ENCODE measurements around the gene DHX16. TPM values are rescaled to one million over a fixed set of nuclear protein-coding genes. Genes with fewer than 3 reads are reported as not detected.
A peak's percentile ranks its signal among the peaks of the same experiment; 100 is the strongest.
"Not testable (repeated sequence)": the region's sequence is repeated elsewhere in the genome, so short reads cannot be mapped to it uniquely, and the experiment has no call there.

Gene DHX16
- total RNA-seq (2021; ENCODE audit: unreplicated experiment) (44.5 TPM), Bru-seq, nascent RNA (percentile 74 among the genes with signal in this experiment), BruChase-seq, experiment 1, labeled RNA remaining after a 2-hour chase (percentile 83 among the genes with signal in this experiment), BruChase-seq, experiment 2, labeled RNA remaining after a 6-hour chase (percentile 90 among the genes with signal in this experiment)
- polyA plus RNA-seq (2012; ENCODE audit: insufficient read length): 56.6 TPM
- long read RNA-seq, transcript DHX16-202 (20 exons, 3,445 nt): major isoform, 37 of 88 reads
- long read RNA-seq, partial matches to known transcripts: 34 of 88 reads
- long read RNA-seq, other reads (novel, unspliced or antisense): 17 of 88 reads

DNA sequence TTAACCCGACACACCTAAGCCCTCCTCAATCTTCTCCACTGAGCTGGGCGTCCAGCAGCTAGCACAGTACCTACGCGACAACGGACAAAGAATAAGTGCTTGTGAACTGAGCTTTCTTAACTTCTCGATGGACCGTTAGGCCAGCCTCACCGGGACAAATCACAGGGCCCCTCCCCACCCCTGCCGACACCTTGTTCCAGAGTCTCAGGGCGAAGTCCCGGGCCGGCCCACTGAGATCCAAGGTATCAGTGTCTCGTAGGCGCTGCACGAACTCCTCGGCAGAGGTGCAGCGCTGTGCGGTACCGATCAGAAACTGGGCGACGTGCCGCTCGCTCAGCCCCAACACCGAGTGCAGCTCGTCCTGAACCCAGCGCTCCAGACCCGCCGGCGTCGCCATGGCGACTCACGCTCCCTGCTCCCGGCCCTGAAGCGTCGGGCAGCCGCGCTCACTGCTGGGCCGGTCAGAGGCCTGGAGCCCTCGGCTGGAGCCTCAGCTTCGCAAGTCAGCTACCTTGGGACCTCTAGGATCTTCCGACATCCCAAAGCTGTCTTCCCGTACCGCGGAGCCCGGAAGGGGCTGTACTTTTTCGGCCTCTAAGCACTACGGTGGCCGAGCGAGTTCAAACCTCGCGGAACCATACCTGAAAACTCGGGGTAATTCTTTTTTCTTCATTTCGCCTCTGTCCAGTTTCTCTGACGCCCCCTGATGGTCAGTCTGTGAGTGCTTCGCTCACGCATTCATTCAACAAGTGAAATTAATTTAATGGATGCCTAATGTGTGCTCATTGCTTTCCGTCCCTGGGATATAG is at the start of gene DHX16:
Gene DHX16, minus strand, starts transcription at position 562 of the 809 bp plus-strand sequence. Its CDS starts 165 bp downstream, at position 397.
- TF ChIP-seq TCF7L2 (IDR thresholded peaks at IDR 0.05; ENCODE audit: low read depth, low read length) (no peak), REST (IDR thresholded peaks at IDR 0.05; ENCODE audit: insufficient read depth in 1 of 2, low read depth in 2 of 2, low read length in 1 of 2) (0 out of 4 replicates have a peak, but pooled peaks of 1 of the 2 experiments have one; percentile 17), SIN3A (IDR thresholded peaks at IDR 0.05; ENCODE audit: borderline replicate concordance, insufficient read depth, low read depth, low read length) (peak; percentile 85), POLR2AphosphoS5 (IDR thresholded peaks at IDR 0.05; ENCODE audit: low read depth, low read length) (peak; percentile 82)
- TF ChIP-seq, protein P1, sequence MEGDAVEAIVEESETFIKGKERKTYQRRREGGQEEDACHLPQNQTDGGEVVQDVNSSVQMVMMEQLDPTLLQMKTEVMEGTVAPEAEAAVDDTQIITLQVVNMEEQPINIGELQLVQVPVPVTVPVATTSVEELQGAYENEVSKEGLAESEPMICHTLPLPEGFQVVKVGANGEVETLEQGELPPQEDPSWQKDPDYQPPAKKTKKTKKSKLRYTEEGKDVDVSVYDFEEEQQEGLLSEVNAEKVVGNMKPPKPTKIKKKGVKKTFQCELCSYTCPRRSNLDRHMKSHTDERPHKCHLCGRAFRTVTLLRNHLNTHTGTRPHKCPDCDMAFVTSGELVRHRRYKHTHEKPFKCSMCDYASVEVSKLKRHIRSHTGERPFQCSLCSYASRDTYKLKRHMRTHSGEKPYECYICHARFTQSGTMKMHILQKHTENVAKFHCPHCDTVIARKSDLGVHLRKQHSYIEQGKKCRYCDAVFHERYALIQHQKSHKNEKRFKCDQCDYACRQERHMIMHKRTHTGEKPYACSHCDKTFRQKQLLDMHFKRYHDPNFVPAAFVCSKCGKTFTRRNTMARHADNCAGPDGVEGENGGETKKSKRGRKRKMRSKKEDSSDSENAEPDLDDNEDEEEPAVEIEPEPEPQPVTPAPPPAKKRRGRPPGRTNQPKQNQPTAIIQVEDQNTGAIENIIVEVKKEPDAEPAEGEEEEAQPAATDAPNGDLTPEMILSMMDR (IDR thresholded peaks at IDR 0.05): peak; percentile 94
- H3K4me3 ChIP-seq (ENCODE audit: low read depth in 2 of 2, low read length in 2 of 2): peak within 1 kb of the TSS; percentile 85 to 99
- ChIA-PET CTCF (interaction anchor here (0.6 to 1.5 kb wide), 3 partner anchors 53 to 160 kb away, joined by 3 to 4 read pairs (median 4); no protein-coding TSS in a partner anchor), POLR2A (interaction anchor here (0.6 to 1.0 kb wide), 3 partner anchors 19 to 57 kb away, joined by 3 to 4 read pairs (median 4); no protein-coding TSS in a partner anchor)
- H3K4me1 ChIP-seq (ENCODE audit: control insufficient read depth, insufficient read depth, low read length): no peaks in the 10 kb centered on the region
- no TSS peak for BruUV-seq (replicated peaks)
- peaks cover 5% of the 10 kb centered on the region; the same call in 1 of the 2 replicates for H3K36me3 ChIP-seq (ENCODE audit: control insufficient read depth, insufficient read depth, low read length)
- in situ Hi-C loops (cut with HindIII; ENCODE audit: low pct_unique_long_range_greater_than_20kb, low sequenced_read_pairs): no loop called here
- H3K27me3 ChIP-seq (ENCODE audit: control insufficient read depth, insufficient read depth, low read length): no peaks in the 10 kb centered on the region
- no peaks in the 10 kb centered on the region for H3K9me3 ChIP-seq (ENCODE audit: control insufficient read depth, insufficient read depth, low read depth, low read length)
- ATAC-seq (peak; percentile 91), DNase-seq (ENCODE audit: low read depth, low spot score) (peak; percentile 96)
- intact Hi-C loops (cut with micrococcal nuclease; ENCODE audit: unreplicated experiment): no loop called here
- H3K27ac ChIP-seq (ENCODE audit: low read length): peak within 1 kb of the TSS; percentile 80

DNA sequence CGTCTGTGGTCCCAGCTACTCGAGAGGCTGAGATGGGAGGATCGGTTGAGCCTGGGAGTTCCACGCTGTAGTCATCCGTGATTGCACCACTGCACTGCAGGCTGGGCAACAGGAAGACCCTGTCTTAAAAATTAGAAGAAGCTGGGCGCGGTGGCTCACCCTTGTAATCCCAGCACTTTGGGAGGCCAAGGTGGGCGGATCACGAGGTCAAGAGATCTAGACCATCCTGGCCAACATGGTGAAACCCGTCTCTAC is 49.1 kb upstream of the DHX16 start:
- in situ Hi-C loops (cut with HindIII; ENCODE audit: low pct_unique_long_range_greater_than_20kb, low sequenced_read_pairs); BruUV-seq (replicated peaks): not testable (repeated sequence)
- intact Hi-C loops (cut with micrococcal nuclease; ENCODE audit: unreplicated experiment): loop anchor here (1.0 kb wide), 1 partner anchor 41 kb away; no protein-coding TSS in a partner anchor

More for the DNA sequence above, 49.1 kb upstream of the DHX16 start:
- Histone ChIP-seq H3K27ac (ENCODE audit: low read length) (peak overlapping the region; percentile 82), H3K4me3 (ENCODE audit: low read depth in 2 of 2, low read length in 2 of 2) (peak overlapping the region; percentile 88 to 100), H3K36me3 (ENCODE audit: control insufficient read depth, insufficient read depth, low read length) (peaks cover 29% of the 10 kb centered on the region), H3K4me1 (ENCODE audit: control insufficient read depth, insufficient read depth, low read length) (peaks cover 35% of the 10 kb centered on the region)
- CTCF ChIA-PET: interaction anchor here (1.6 kb wide), 1 partner anchor 43 kb away, joined by 10 read pairs; no protein-coding TSS in a partner anchor
- H3K9me3 ChIP-seq (ENCODE audit: control insufficient read depth, insufficient read depth, low read depth, low read length); DNase-seq (ENCODE audit: low read depth, low spot score); H3K27me3 ChIP-seq (ENCODE audit: control insufficient read depth, insufficient read depth, low read length); ATAC-seq: not testable (repeated sequence)
- POLR2A ChIA-PET: interaction anchor here (0.8 kb wide), 2 partner anchors 18 to 49 kb away, joined by 4 to 8 read pairs; partner anchors contain the start of gene DHX16
